Stimulated activated CD4-positive, alpha-beta T cell treated with anti-CD3 and anti-CD28 coated beads, TNF-alpha, amount 100 ng/mL, for 48 hours (primary cell): ENCODE measurements around the gene PTPRO.

ENCODE experiments used
- DNase-seq, 3 donors: peaks; one replicate each; pipeline ENCODE4 v3.0.0-alpha.2; 2020; ENCODE audit warnings: low read depth in 3 of 3

The PTPRO gene

GRCh38 chr12:15446807-15447206 lies 124.5 kb downstream of the PTPRO start:
- DNase-seq = no peak

GRCh38 chr12:15453613-15454012 lies 131.3 kb downstream of the PTPRO start:
- DNase-seq = no peak

- DNase-seq = no peak
Observed at GRCh38 chr12:15458008-15458407, 135.7 kb downstream of the PTPRO start.

- no peak for DNase-seq
Observed at GRCh38 chr12:15468911-15469310, 146.6 kb downstream of the PTPRO start.

- no peak for DNase-seq
Observed at GRCh38 chr12:15469356-15469755, 147.0 kb downstream of the PTPRO start.

- DNase-seq = no peak
Observed at GRCh38 chr12:15472036-15472435, 149.7 kb downstream of the PTPRO start.

GRCh38 chr12:15474766-15475165 lies 152.5 kb downstream of the PTPRO start:
- DNase-seq = no peak

- no peak for DNase-seq
Observed at GRCh38 chr12:15477761-15478160, 155.5 kb downstream of the PTPRO start.

- no peak for DNase-seq
Observed at GRCh38 chr12:15481846-15482245, 159.5 kb downstream of the PTPRO start.

- no peak for DNase-seq
Observed at GRCh38 chr12:15485466-15485865, 163.2 kb downstream of the PTPRO start.

GRCh38 chr12:15486859-15487258 lies 164.6 kb downstream of the PTPRO start:
- no peak for DNase-seq

GRCh38 chr12:15488481-15488880 lies 166.2 kb downstream of the PTPRO start:
- no peak for DNase-seq

GRCh38 chr12:15494329-15495046 lies 172.2 kb downstream of the PTPRO start:
- DNase-seq = no peak

GRCh38 chr12:15495746-15496145 lies 173.4 kb downstream of the PTPRO start:
- DNase-seq = no peak

- DNase-seq = no peak
Observed at GRCh38 chr12:15496738-15497137, 174.4 kb downstream of the PTPRO start.

GRCh38 chr12:15497671-15498292 lies 175.5 kb downstream of the PTPRO start:
- no peak for DNase-seq

GRCh38 chr12:15502211-15502610 lies 179.9 kb downstream of the PTPRO start:
- DNase-seq = no peak

- no peak for DNase-seq
Observed at GRCh38 chr12:15505616-15506015, 183.3 kb downstream of the PTPRO start.

- no peak for DNase-seq
Observed at GRCh38 chr12:15515010-15515409, 192.7 kb downstream of the PTPRO start.

GRCh38 chr12:15520083-15520482 lies 197.8 kb downstream of the PTPRO start:
- DNase-seq = no peak

GRCh38 chr12:15520844-15521243 lies 198.5 kb downstream of the PTPRO start:
- DNase-seq = no peak

- DNase-seq = no peak
Observed at GRCh38 chr12:15522574-15523187, 200.4 kb downstream of the PTPRO start.

- DNase-seq = no peak
Observed at GRCh38 chr12:15525441-15525840, 203.1 kb downstream of the PTPRO start.
